HUES48 (cell line): ENCODE results near the gene SAMD4B.

Experiments used
- H3K27ac ChIP-seq: one replicate; pipeline ENCODE4 v1.7.0; 2013; ENCODE audit warnings: low read depth, low read length, inconsistent platforms
- H3K27me3 ChIP-seq: 2 replicates; pipeline ENCODE4 v1.6.1; 2013; ENCODE audit warnings: mild to moderate bottlenecking, low read length; ENCODE audit not compliant: control insufficient read depth, insufficient read depth
- H3K36me3 ChIP-seq: 2 replicates; pipeline ENCODE4 v1.6.1; 2013; ENCODE audit warnings: low read length; ENCODE audit not compliant: control insufficient read depth, insufficient read depth
- H3K4me1 ChIP-seq: 2 replicates; pipeline ENCODE4 v1.6.1; 2013; ENCODE audit warnings: mild to moderate bottlenecking, low read length; ENCODE audit not compliant: control insufficient read depth, insufficient read depth
- H3K4me3 ChIP-seq: 2 replicates; pipeline ENCODE4 v1.5.1; 2013; ENCODE audit warnings: mild to moderate bottlenecking, low read depth, low read length
- H3K9ac ChIP-seq: 2 replicates; pipeline ENCODE4 v1.6.1; 2013; ENCODE audit warnings: mild to moderate bottlenecking, low read depth, low read length, moderate library complexity
- H3K9me3 ChIP-seq: 2 replicates; pipeline ENCODE4 v1.6.1; 2013; ENCODE audit warnings: low read length; ENCODE audit not compliant: control insufficient read depth, insufficient read depth

The SAMD4B gene

GRCh38 chr19:39356073-39356472 lies 13.9 kb downstream of the SAMD4B start:
- Histone ChIP-seq H3K27ac (no peak overlapping the region), H3K36me3 (peaks cover 95% of the 10 kb centered on the region), H3K4me3 (no peak overlapping the region), H3K4me1 (no peaks in the 10 kb centered on the region), H3K27me3 (no peaks in the 10 kb centered on the region), H3K9ac (no peak overlapping the region), H3K9me3 (no peaks in the 10 kb centered on the region)

- no peak overlapping the region for H3K27ac ChIP-seq
- H3K4me3 ChIP-seq = no peak overlapping the region
- H3K36me3 ChIP-seq = peaks cover 91% of the 10 kb centered on the region
- no peak overlapping the region for H3K9ac ChIP-seq
- H3K27me3 ChIP-seq = no peaks in the 10 kb centered on the region
- H3K9me3 ChIP-seq = no peaks in the 10 kb centered on the region
- no peaks in the 10 kb centered on the region for H3K4me1 ChIP-seq
These were observed 14.4 kb downstream of the SAMD4B start for GRCh38 chr19:39356647-39357046.

- H3K27me3 ChIP-seq = no peaks in the 10 kb centered on the region
- H3K9me3 ChIP-seq = no peaks in the 10 kb centered on the region
- H3K4me1 ChIP-seq = no peaks in the 10 kb centered on the region
- no peak overlapping the region for H3K27ac ChIP-seq
- H3K9ac ChIP-seq = no peak overlapping the region
- H3K36me3 ChIP-seq = peaks cover 92% of the 10 kb centered on the region
- H3K4me3 ChIP-seq = no peak overlapping the region
These were observed 16.8 kb downstream of the SAMD4B start for GRCh38 chr19:39359026-39359425.

- no peak overlapping the region for H3K27ac ChIP-seq
- H3K27me3 ChIP-seq = no peaks in the 10 kb centered on the region
- peaks cover 82% of the 10 kb centered on the region for H3K36me3 ChIP-seq
- no peak overlapping the region for H3K9ac ChIP-seq
- H3K4me1 ChIP-seq = no peaks in the 10 kb centered on the region
- H3K9me3 ChIP-seq = no peaks in the 10 kb centered on the region
- no peak overlapping the region for H3K4me3 ChIP-seq
These were observed 18.4 kb downstream of the SAMD4B start for GRCh38 chr19:39360599-39360998.

- no peak overlapping the region for H3K27ac ChIP-seq
- no peak overlapping the region for H3K4me3 ChIP-seq
- no peaks in the 10 kb centered on the region for H3K27me3 ChIP-seq
- H3K9ac ChIP-seq = no peak overlapping the region
- no peaks in the 10 kb centered on the region for H3K9me3 ChIP-seq
- no peaks in the 10 kb centered on the region for H3K4me1 ChIP-seq
- peaks cover 67% of the 10 kb centered on the region for H3K36me3 ChIP-seq
These were observed 20.7 kb downstream of the SAMD4B start for GRCh38 chr19:39362682-39363657.

GRCh38 chr19:39363901-39364457 lies 21.8 kb downstream of the SAMD4B start:
- H3K27me3 ChIP-seq = no peaks in the 10 kb centered on the region
- no peak overlapping the region for H3K9ac ChIP-seq
- no peak overlapping the region for H3K27ac ChIP-seq
- H3K4me3 ChIP-seq = no peak overlapping the region
- peaks cover 66% of the 10 kb centered on the region for H3K36me3 ChIP-seq
- no peaks in the 10 kb centered on the region for H3K9me3 ChIP-seq
- H3K4me1 ChIP-seq = no peaks in the 10 kb centered on the region

GRCh38 chr19:39365531-39365930 lies 23.3 kb downstream of the SAMD4B start:
- Histone ChIP-seq H3K27me3 (no peaks in the 10 kb centered on the region), H3K27ac (no peak overlapping the region), H3K4me1 (no peaks in the 10 kb centered on the region), H3K4me3 (no peak overlapping the region), H3K9ac (no peak overlapping the region), H3K9me3 (no peaks in the 10 kb centered on the region), H3K36me3 (peaks cover 69% of the 10 kb centered on the region)

- Histone ChIP-seq H3K9me3 (no peaks in the 10 kb centered on the region), H3K9ac (no peak overlapping the region), H3K27ac (no peak overlapping the region), H3K36me3 (peaks cover 66% of the 10 kb centered on the region), H3K4me3 (no peak overlapping the region), H3K4me1 (no peaks in the 10 kb centered on the region), H3K27me3 (no peaks in the 10 kb centered on the region)
These were observed 27.0 kb downstream of the SAMD4B start for GRCh38 chr19:39369200-39369599.

- Histone ChIP-seq H3K36me3 (peaks cover 66% of the 10 kb centered on the region), H3K27ac (no peak overlapping the region), H3K4me3 (no peak overlapping the region), H3K9me3 (no peaks in the 10 kb centered on the region), H3K27me3 (no peaks in the 10 kb centered on the region), H3K9ac (no peak overlapping the region), H3K4me1 (no peaks in the 10 kb centered on the region)
These were observed 28.5 kb downstream of the SAMD4B start for GRCh38 chr19:39370735-39371134.

GRCh38 chr19:39372047-39372802 lies 30.0 kb downstream of the SAMD4B start:
- H3K4me1 ChIP-seq = no peaks in the 10 kb centered on the region
- no peak overlapping the region for H3K9ac ChIP-seq
- no peaks in the 10 kb centered on the region for H3K27me3 ChIP-seq
- no peak overlapping the region for H3K4me3 ChIP-seq
- H3K9me3 ChIP-seq = no peaks in the 10 kb centered on the region
- peaks cover 74% of the 10 kb centered on the region for H3K36me3 ChIP-seq
- no peak overlapping the region for H3K27ac ChIP-seq

GRCh38 chr19:39372941-39373340 lies 30.7 kb downstream of the SAMD4B start:
- Histone ChIP-seq H3K27ac (no peak overlapping the region), H3K27me3 (no peaks in the 10 kb centered on the region), H3K36me3 (peaks cover 81% of the 10 kb centered on the region), H3K9ac (no peak overlapping the region), H3K4me3 (no peak overlapping the region), H3K4me1 (no peaks in the 10 kb centered on the region), H3K9me3 (no peaks in the 10 kb centered on the region)
